ENCODE results near the gene CST3. TPM values are rescaled to one million over a fixed set of nuclear protein-coding genes. Genes with fewer than 3 reads are reported as not detected.
"Not testable (repeated sequence)": the region's sequence is repeated elsewhere in the genome, so short reads cannot be mapped to it uniquely, and the experiment has no call there.

The CST3 gene
- total RNA-seq, 4 donors from 2014 or later: 870 to 2,325 (median 1,540) TPM

GRCh38 chr20:23638309-23638708 is 554 bp upstream of the CST3 start:
- H3K4me1 ChIP-seq: peaks cover 0 to 66% (median 9%) of the 10 kb centered on the region in 4 donors

GRCh38 chr20:23636908-23637281 is 860 bp downstream of the CST3 start:
- H3K4me1 ChIP-seq: peaks cover 0 to 68% (median 11%) of the 10 kb centered on the region in 4 donors
- WGBS, 2 donors: 8 to 10% methylated on average over 4 of the region's 4 CpGs
- no peaks in the 10 kb centered on the region for H3K9me3 ChIP-seq
- DNase-seq (ENCODE audit: low spot score in 2 of 2): no peak
- no peaks in the 10 kb centered on the region for H3K27me3 ChIP-seq
- H3K36me3 ChIP-seq: peaks cover 0 to 35% (median 0%) of the 10 kb centered on the region in 3 donors
- peak overlapping the region; percentile 95 to 99 (median 97) for H3K27ac ChIP-seq
- no peak for TF ChIP-seq POLR2A (IDR thresholded peaks at IDR 0.05)
- TF ChIP-seq CTCF (IDR thresholded peaks at IDR 0.05): no peak
- no peak for TF ChIP-seq EP300 (IDR thresholded peaks at IDR 0.05)
- peak overlapping the region; percentile 72 to 99 (median 96) for H3K4me3 ChIP-seq

More at GRCh38 chr20:23638309-23638708, 554 bp upstream of the CST3 start:
- TF ChIP-seq CTCF (IDR thresholded peaks at IDR 0.05) (no peak), EP300 (IDR thresholded peaks at IDR 0.05) (no peak), POLR2A (IDR thresholded peaks at IDR 0.05) (no peak)
- no peak overlapping the region for H3K4me3 ChIP-seq
- H3K27ac ChIP-seq: peak overlapping the region in 3 of 4 donors; percentile 95 to 99 (median 99)
- DNase-seq (ENCODE audit: low spot score in 2 of 2): no peak
- no peaks in the 10 kb centered on the region for H3K27me3 ChIP-seq
- 55 to 61% methylated on average over 8 to 9 of the region's 9 CpGs for WGBS, 2 donors
- H3K9me3 ChIP-seq: no peaks in the 10 kb centered on the region
- peaks cover 0 to 21% (median 0%) of the 10 kb centered on the region in 3 donors for H3K36me3 ChIP-seq

- DNase-seq (ENCODE audit: low spot score in 2 of 2): no peak
- no peaks in the 10 kb centered on the region for H3K27me3 ChIP-seq
- no peaks in the 10 kb centered on the region for H3K9me3 ChIP-seq
- WGBS, 2 donors: 47 to 55% methylated on average over 16 to 18 of the region's 19 CpGs
- peak overlapping the region; percentile 72 to 99 (median 96) for H3K4me3 ChIP-seq
- H3K4me1 ChIP-seq: peaks cover 0 to 66% (median 11%) of the 10 kb centered on the region in 4 donors
- peaks cover 0 to 38% (median 0%) of the 10 kb centered on the region in 3 donors for H3K36me3 ChIP-seq
- TF ChIP-seq POLR2A (IDR thresholded peaks at IDR 0.05) (no peak), CTCF (IDR thresholded peaks at IDR 0.05) (no peak), EP300 (IDR thresholded peaks at IDR 0.05) (no peak)
- H3K27ac ChIP-seq: peak overlapping the region; percentile 95 to 99 (median 97)
These were observed 1.4 kb downstream of the CST3 start for GRCh38 chr20:23636182-23636907.

GRCh38 chr20:23635768-23636090 is 2.0 kb downstream of the CST3 start:
- H3K9me3 ChIP-seq; H3K27me3 ChIP-seq; DNase-seq (ENCODE audit: low spot score in 2 of 2): not testable (repeated sequence)
- H3K4me3 ChIP-seq: peak overlapping the region in 3 of 4 donors; percentile 72 to 99 (median 92)
- peaks cover 0 to 65% (median 11%) of the 10 kb centered on the region in 4 donors for H3K4me1 ChIP-seq
- peaks cover 0 to 38% (median 0%) of the 10 kb centered on the region in 3 donors for H3K36me3 ChIP-seq
- peak overlapping the region in 3 of 4 donors; percentile 95 to 99 (median 99) for H3K27ac ChIP-seq
- WGBS, 2 donors: 65 to 78% methylated on average over 2 of the region's 2 CpGs

- Histone ChIP-seq H3K27me3 (no peaks in the 10 kb centered on the region), H3K4me1 (peaks cover 0 to 67% (median 11%) of the 10 kb centered on the region in 4 donors), H3K36me3 (peaks cover 0 to 38% (median 0%) of the 10 kb centered on the region in 3 donors), H3K27ac (peak overlapping the region in 3 of 4 donors; percentile 36 to 99 (median 99)), H3K9me3 (no peaks in the 10 kb centered on the region), H3K4me3 (peak overlapping the region in 3 of 4 donors; percentile 8 to 99 (median 11))
- 48 to 57% methylated on average over 12 of the region's 12 CpGs for WGBS, 2 donors
- TF ChIP-seq CTCF (IDR thresholded peaks at IDR 0.05) (no peak), EP300 (IDR thresholded peaks at IDR 0.05) (peak in 1 of 2 donors; percentile 40), POLR2A (IDR thresholded peaks at IDR 0.05) (no peak)
- peak; percentile 33 to 72 for DNase-seq (ENCODE audit: low spot score in 2 of 2)
These were observed 2.6 kb downstream of the CST3 start for GRCh38 chr20:23634985-23635767.
